ENCODE results near the gene KRTAP10-2.

DNA sequence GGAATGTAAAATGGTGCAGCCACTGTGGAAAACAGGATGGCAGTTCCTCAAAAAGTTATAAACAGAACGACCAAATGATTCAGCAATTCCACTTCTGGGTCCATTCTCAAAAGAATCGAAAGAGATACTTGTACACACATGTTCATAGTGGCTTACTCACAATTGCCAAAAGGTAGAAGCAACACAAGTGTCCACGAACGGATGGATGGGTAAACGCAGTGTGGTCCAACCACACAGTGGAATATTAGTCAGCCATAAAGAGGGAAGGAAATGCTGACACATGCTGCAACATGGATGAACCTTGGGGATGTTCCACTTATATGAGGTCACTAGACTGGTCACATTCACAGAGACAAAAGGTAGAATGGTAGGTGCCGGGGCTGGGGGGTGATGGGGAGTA is 16.6 kb downstream of the KRTAP10-2 start:
- no peak for TF ChIP-seq POLR2AphosphoS5 (IDR thresholded peaks at IDR 0.05; ENCODE audit: borderline replicate concordance, low read depth, low read length)
- TF ChIP-seq EZH2 (IDR thresholded peaks at IDR 0.05) = no peak
- TF ChIP-seq FOXP2 (optimal IDR thresholded peaks at IDR 0.05; ENCODE audit: control extremely low read depth, extremely low read length, insufficient read depth) = no peak
